ENCODE results near the gene NELL1.

DNA sequence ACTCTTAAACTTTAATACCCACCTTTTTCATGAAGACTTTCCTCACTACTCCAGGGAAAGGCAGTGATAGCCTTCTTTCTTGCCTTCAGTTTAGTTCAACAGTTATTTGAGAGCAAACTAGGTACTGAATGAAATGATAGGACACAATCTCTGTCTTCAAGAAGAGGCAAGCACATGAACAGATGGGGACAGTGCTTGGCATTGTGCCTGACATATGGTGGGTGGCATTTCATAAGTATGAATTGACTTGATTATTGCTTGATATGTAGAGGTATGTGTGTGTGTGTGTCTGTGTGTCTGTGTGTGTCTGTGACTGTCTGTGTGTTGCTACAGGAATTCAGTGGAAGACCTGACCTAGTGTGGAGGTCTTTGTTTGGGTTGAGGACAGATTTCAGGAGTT is 504.1 kb downstream of the NELL1 start:
- TF ChIP-seq POLR2AphosphoS5 (IDR thresholded peaks at IDR 0.05; ENCODE audit: low read depth, low read length) (no peak), POLR2A (IDR thresholded peaks at IDR 0.05; ENCODE audit: low read depth, low read length) (no peak)
